Measurements from ENCODE around the gene TMEM97.

- no peak for TF ChIP-seq CTCF (IDR thresholded peaks at IDR 0.05)
- TF ChIP-seq ZFX (IDR thresholded peaks at IDR 0.05; ENCODE audit: borderline replicate concordance): no peak
Measured at GRCh38 chr17:28324781-28325180, 5.8 kb downstream of the TMEM97 start.

Measured in 22Rv1 (cell line).